Spinal cord (tissue), 10 donors: ENCODE data around the gene RHOBTB3. TPM values are rescaled to one million over a fixed set of nuclear protein-coding genes. Genes with fewer than 3 reads are reported as not detected.

Experiments used
- DNase-seq, 6 donors: peaks; one replicate each; pipeline versions ENCODE4 v3.0.0 to v3.0.0-alpha.2; 2013 to 2015; ENCODE audit warnings: low spot score in 6 of 6, low read depth in 4 of 6
- H3K27ac ChIP-seq: one replicate; pipeline ENCODE4 v1.5.1; 2013; ENCODE audit warnings: low read depth, low read length, control low read depth
- H3K27me3 ChIP-seq: one replicate; pipeline ENCODE4 v1.6.1; 2013; ENCODE audit warnings: low read length; ENCODE audit not compliant: control insufficient read depth, insufficient read depth
- H3K36me3 ChIP-seq: one replicate; pipeline ENCODE4 v1.6.1; 2013; ENCODE audit warnings: low read length; ENCODE audit not compliant: control insufficient read depth, insufficient read depth
- H3K4me1 ChIP-seq: one replicate; pipeline ENCODE4 v1.6.1; 2013; ENCODE audit warnings: low read length; ENCODE audit not compliant: control insufficient read depth, insufficient read depth
- H3K4me3 ChIP-seq: one replicate; pipeline ENCODE4 v1.5.1; 2013; ENCODE audit warnings: low read depth, low read length, control low read depth
- H3K9me3 ChIP-seq: one replicate; pipeline ENCODE4 v1.6.1; 2013; ENCODE audit warnings: low read length; ENCODE audit not compliant: control insufficient read depth, insufficient read depth
- WGBS: methylation state at CpG from one replicate; pipeline ENCODE4 v1.1.5; 2013; ENCODE audit warnings: missing lambda C conversion rate; ENCODE audit not compliant: insufficient coverage; 5-methylcytosine and 5-hydroxymethylcytosine counted together
- polyA plus RNA-seq, 2 donors: library from polyadenylated mRNA; unstranded; fragments of 120-200 nt; gene quantifications; one replicate each; pipeline ENCODE4 v1.2.1, GENCODE V29; 2013; ENCODE audit not compliant: insufficient read length in 2 of 2
- total RNA-seq, 2 donors: library from RNA; depleted of rRNA in 1 of 2; stranded (reverse); fragments of 120-200 nt in 1 of 2; fragments of >200 nt in 1 of 2; gene quantifications; one replicate each; pipeline versions ENCODE4 v1.2.3 to v1.2.4, GENCODE V29; 2013 to 2014
- donor health status: healthy.

The RHOBTB3 gene
- total and polyA plus RNA-seq, 4 donors, result 44.2 to 182 (median 79.8) TPM

DNA sequence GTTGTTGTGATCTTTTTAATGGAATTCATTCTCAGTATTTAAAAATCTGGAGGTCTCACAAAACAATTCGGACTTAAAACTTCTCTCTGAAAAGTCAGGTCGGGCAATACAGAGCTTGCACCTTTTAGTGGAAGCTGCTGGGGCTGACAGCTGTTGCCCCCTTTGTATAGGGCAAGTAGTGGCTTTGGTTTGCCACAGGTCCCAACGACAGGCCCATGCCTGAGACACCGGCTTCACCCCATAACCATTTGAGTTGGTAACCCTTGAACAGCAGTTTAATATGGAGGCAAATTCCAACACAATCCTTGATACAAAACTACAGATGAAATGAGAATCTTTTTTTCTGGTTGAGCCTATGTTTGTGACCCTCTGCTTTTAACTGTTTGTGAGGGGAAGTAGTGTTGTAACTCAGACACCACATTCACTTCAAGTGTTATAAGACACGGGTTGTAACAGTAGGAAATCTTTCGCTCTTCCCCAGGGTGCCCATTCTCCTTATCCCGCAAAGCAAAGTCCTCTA lies 92.1 kb downstream of the RHOBTB3 start:
- H3K4me3 ChIP-seq, result no peak overlapping the region
- H3K27me3 ChIP-seq, result no peaks in the 10 kb centered on the region
- no peak for DNase-seq
- peak overlapping the region; percentile 10 for H3K27ac ChIP-seq
- H3K36me3 ChIP-seq, result no peaks in the 10 kb centered on the region
- no peaks in the 10 kb centered on the region for H3K9me3 ChIP-seq
- WGBS, result 40% methylated on average over 2 of the region's 7 CpGs
- peaks cover 18% of the 10 kb centered on the region for H3K4me1 ChIP-seq

DNA sequence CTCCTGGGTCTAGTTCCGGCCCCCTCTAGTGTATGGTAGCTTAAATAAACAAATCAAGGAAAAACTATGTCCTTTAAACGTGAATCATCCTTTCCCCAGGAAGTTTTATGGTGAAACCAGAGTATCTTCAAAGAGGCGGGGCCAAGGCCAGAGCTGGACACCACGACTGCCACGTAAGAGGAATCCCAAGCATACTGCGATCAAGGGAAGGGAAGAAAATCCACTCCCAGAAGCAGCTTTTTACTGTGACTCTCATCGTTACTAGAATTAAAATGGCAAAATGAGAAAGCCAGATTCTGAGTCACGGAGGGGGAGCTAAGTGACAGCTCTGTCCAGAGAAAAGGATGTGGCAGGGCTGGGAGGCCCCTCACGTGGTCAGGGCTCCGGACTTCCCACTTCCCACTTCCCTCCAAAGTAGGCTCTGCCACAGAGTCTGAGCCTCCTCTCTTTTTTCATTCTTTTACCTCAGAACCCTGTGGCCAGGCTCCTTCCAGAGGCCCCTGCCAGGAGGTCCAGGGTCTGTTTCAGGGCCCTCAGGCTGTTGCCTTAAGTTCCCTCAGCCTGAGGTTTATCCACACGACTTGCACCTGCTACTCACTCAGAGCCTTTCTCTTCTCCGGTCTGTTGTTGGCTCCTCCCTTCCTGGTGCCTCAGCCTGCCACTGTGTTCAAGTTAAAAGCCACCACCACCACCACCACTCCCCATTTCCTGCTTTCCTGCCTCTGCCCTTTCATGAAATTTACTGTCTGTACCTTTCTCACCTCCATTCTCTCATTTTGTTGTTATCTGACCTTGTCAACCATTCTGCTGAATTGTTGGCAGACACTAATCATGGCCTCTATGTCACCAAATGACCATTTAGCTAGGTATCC lies 92.8 kb downstream of the RHOBTB3 start:
- no peak overlapping the region for H3K4me3 ChIP-seq
- no peaks in the 10 kb centered on the region for H3K36me3 ChIP-seq
- peak overlapping the region; percentile 10 for H3K27ac ChIP-seq
- H3K4me1 ChIP-seq, result peaks cover 18% of the 10 kb centered on the region
- no peaks in the 10 kb centered on the region for H3K27me3 ChIP-seq
- no peaks in the 10 kb centered on the region for H3K9me3 ChIP-seq
- 51% methylated on average over 7 of the region's 12 CpGs for WGBS
- DNase-seq, result no peak

DNA sequence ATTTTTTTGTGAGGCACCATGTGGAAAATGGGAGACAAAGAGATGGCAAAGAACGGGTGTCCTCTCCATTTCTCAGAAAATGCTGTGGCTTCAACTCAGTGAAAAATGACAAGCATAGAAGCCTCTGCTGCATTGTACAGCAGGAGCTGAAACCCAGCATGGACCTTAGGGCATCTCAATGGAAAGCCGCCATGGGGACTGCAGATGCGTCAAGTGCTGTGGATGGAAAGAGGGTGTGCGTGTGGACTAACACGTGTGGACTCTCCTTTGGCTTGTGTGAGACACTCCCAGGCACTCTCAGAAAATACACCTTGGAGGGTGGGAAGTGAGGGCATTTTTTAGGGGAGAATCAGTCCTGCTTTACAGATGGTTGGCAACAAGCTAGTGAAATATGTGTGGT lies 93.6 kb downstream of the RHOBTB3 start:
- no peaks in the 10 kb centered on the region for H3K27me3 ChIP-seq
- no peak for DNase-seq
- no peaks in the 10 kb centered on the region for H3K9me3 ChIP-seq
- peaks cover 18% of the 10 kb centered on the region for H3K4me1 ChIP-seq
- no peak overlapping the region for H3K4me3 ChIP-seq
- no peak overlapping the region for H3K27ac ChIP-seq
- no peaks in the 10 kb centered on the region for H3K36me3 ChIP-seq
- WGBS, result 76% methylated on average over 5 of the region's 5 CpGs

DNA sequence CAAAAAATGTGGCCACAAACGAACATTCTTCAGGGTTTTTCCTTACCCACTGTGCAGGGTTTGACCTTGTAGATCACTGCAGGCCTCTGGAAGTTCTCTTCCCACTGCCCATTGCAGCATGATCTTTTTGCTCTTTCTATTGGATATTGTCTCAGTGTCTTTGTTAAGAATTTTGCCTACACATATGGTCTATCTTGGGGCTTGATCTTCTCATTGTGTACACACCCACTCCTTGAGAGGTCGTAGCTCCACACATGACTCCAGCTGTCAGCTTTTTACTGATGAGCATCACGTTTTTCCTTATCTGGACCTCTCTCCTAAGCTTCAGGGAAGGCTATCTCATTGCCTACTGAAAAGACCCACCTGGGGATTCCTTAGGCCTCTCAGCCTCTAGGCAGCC lies 94.4 kb downstream of the RHOBTB3 start:
- no peaks in the 10 kb centered on the region for H3K36me3 ChIP-seq
- 76% methylated on average over 3 of the region's 3 CpGs for WGBS
- no peak overlapping the region for H3K27ac ChIP-seq
- DNase-seq, result no peak
- no peaks in the 10 kb centered on the region for H3K9me3 ChIP-seq
- H3K4me1 ChIP-seq, result peaks cover 18% of the 10 kb centered on the region
- H3K27me3 ChIP-seq, result no peaks in the 10 kb centered on the region
- H3K4me3 ChIP-seq, result no peak overlapping the region

DNA sequence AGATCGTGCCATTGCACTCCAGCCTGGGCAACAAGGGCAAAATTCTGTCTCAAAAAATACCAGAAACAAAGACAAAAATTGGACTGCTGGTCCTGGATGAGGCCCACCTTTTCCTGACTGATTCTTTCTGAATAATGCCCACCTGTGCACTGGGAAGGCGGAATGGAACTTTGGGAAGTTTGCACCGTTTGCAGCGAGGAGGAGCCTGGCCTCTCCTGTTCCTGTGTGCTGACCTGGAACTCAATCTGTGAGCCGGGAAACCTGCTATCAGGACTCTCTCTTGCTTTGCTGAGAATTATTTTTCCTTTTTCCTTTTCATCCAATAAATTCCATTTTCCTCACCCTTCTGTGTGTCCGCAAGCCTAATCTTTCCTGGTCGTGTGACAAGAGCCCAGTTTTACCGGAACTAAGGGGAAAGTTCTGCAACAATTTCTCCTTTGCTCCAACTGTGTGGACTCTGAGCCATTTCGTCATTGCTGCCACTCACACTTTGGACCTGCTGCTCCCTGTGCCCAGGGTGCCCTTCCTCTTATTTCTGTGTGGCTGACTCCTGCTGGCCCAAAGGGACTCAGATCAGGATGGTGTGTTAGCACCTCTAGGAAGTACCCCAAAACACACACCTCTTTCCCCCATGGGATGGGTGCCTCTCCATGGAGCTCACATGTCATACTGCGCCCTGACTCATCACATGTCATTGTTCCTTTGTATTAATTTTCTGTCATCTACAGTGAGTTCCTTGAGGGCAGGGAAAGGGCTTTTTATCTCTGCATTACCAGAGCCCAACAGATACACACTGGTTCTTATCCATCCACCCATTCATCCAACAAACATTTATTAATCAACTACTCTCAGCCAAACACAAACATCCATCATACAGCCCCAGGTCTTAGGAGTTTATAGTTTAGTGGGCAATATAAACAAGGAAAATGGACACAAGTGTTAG lies 96.1 kb downstream of the RHOBTB3 start:
- H3K36me3 ChIP-seq, result no peaks in the 10 kb centered on the region
- no peak overlapping the region for H3K27ac ChIP-seq
- H3K27me3 ChIP-seq, result no peaks in the 10 kb centered on the region
- 87% methylated on average over 8 of the region's 10 CpGs for WGBS
- no peak for DNase-seq
- no peaks in the 10 kb centered on the region for H3K9me3 ChIP-seq
- H3K4me3 ChIP-seq, result no peak overlapping the region
- peaks cover 10% of the 10 kb centered on the region for H3K4me1 ChIP-seq

DNA sequence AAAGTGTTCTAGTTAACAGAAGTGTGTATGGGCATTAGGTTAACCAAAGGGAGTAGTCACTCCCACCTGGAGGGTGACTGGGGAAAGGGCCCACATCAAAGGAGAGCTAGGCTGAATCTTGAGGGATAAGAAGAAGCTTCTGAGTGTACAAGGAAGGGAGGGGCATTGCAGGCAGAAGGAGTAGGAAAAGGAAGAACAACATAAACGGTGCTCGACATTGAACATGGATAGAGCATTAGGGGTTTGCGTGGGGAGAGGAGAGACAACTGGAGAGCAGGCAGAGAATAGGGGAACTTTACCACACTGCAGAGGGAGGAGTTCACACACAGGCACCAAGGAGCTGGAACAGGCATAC lies 96.7 kb downstream of the RHOBTB3 start:
- Histone ChIP-seq H3K4me3 (no peak overlapping the region), H3K36me3 (no peaks in the 10 kb centered on the region), H3K27me3 (no peaks in the 10 kb centered on the region), H3K4me1 (peaks cover 10% of the 10 kb centered on the region), H3K9me3 (no peaks in the 10 kb centered on the region), H3K27ac (no peak overlapping the region)
- no peak for DNase-seq
- WGBS, result 79% methylated on average over 3 of the region's 3 CpGs

DNA sequence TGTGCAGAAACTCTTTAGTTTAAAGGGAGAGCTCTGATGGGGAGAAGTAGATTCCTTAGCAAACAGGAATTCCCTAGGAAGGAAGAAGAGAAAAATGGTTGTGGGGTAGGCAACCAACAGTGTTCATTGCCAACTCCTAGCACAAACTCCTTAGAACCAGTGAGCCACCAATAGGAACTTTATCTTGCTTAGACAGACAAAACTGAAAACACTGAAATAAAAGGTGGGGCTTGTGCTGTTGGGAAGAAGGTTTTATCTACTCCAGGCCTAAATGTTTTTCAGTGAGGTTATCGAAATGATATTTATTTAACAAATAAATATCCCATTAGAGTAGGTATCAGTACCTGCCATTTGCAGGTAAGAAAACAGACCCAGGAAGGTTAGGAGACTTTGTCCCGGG lies 99.1 kb downstream of the RHOBTB3 start:
- Histone ChIP-seq H3K9me3 (no peaks in the 10 kb centered on the region), H3K4me1 (peaks cover 5% of the 10 kb centered on the region), H3K4me3 (no peak overlapping the region), H3K36me3 (no peaks in the 10 kb centered on the region), H3K27me3 (peaks cover 2% of the 10 kb centered on the region), H3K27ac (no peak overlapping the region)
- DNase-seq, result no peak
- WGBS, result 100% methylated on average over 1 of the region's 2 CpGs

DNA sequence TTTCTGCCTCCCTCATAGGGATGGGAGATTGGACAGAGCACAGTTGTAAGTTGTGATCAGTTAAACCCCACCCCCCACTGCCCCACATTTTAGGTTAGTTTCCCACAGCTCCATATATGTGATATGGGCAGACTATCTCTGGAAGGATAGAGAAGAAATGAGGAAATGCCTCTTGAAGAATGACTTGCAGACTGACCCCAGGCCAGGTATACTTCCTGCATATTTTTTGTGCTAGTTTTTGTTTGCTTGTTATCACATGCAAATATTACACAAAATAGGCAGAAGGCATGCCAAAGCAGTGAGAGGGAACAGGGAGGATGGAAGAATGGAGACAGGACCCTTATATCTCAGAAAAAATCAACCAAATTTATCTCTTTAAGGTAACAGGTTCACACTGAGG lies 101.5 kb downstream of the RHOBTB3 start:
- DNase-seq, result no peak
- peaks cover 5% of the 10 kb centered on the region for H3K4me1 ChIP-seq
- H3K4me3 ChIP-seq, result no peak overlapping the region
- no peak overlapping the region for H3K27ac ChIP-seq
- H3K36me3 ChIP-seq, result no peaks in the 10 kb centered on the region
- no peaks in the 10 kb centered on the region for H3K9me3 ChIP-seq
- H3K27me3 ChIP-seq, result peaks cover 2% of the 10 kb centered on the region

DNA sequence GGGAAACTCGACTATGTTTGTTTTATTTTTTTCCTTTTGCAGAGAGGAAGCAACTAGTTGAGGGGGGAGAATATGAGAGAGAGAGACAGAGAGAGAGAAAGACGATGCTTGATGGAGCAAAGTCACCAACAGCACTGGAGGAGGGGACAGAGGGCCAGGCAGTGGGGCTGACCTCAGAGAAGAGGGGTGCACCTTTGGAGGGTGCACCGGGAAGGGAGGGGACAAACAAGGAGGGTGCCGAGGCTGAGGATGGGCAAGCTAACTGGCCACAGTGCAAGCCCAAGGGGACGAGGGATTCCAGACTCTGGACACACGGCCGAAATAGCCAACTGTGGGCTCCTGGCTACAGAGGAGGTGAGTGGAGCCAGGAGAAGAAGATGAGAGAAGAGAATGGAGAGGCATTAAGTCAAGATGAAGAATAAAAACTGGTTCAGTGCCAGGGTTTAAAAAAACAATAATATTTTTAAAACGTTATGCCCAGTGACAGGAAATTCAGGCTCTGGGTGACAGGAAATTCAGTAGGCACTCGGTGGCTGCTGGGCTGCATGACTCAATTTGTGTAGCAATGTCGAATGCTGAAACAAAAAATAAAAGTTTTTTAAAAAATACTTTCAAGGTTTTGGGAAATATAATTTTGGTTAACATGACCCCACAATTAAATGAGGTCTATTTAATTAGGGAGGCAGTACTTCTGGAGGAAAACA lies 104.7 kb downstream of the RHOBTB3 start:
- Histone ChIP-seq H3K4me1 (peaks cover 5% of the 10 kb centered on the region), H3K27ac (no peak overlapping the region), H3K4me3 (no peak overlapping the region), H3K27me3 (peaks cover 2% of the 10 kb centered on the region), H3K36me3 (no peaks in the 10 kb centered on the region), H3K9me3 (no peaks in the 10 kb centered on the region)
- DNase-seq, result no peak
- WGBS, result 88% methylated on average over 8 of the region's 10 CpGs
